H7 (cell line): Measurements from ENCODE around the gene TLE5. TPM values are rescaled to one million over a fixed set of nuclear protein-coding genes. Genes with fewer than 3 reads are reported as not detected.
"Not testable (repeated sequence)": the region's sequence is repeated elsewhere in the genome, so short reads cannot be mapped to it uniquely, and the experiment has no call there.

ENCODE experiments used
- DNase-seq: peaks from one replicate; pipeline ENCODE4 v3.0.0; 2012
- H3K27me3 ChIP-seq: 2 replicates; pipeline ENCODE4 v1.6.0; 2011; ENCODE audit warnings: mild to moderate bottlenecking, low read length; ENCODE audit not compliant: control insufficient read depth, insufficient read depth
- H3K36me3 ChIP-seq: replicated peaks from 2 replicates; pipeline ENCODE4 v1.5.1; 2011; ENCODE audit warnings: low read length; ENCODE audit not compliant: control insufficient read depth, insufficient read depth
- H3K4me3 ChIP-seq: 2 replicates; pipeline ENCODE4 v1.5.1; 2011; ENCODE audit warnings: low read depth, mild to moderate bottlenecking, control low read depth, low read length, moderate library complexity; ENCODE audit not compliant: insufficient read depth
- total RNA-seq: library from RNA; depleted of rRNA; stranded (reverse); fragments of >200 nt; shearing (Covaris generic); gene quantifications from 2 replicates; pipeline ENCODE4 v1.2.3, GENCODE V29; 2014

The TLE5 gene
- total RNA-seq, 1 experiment from 2014 or later, result 386 TPM

DNA sequence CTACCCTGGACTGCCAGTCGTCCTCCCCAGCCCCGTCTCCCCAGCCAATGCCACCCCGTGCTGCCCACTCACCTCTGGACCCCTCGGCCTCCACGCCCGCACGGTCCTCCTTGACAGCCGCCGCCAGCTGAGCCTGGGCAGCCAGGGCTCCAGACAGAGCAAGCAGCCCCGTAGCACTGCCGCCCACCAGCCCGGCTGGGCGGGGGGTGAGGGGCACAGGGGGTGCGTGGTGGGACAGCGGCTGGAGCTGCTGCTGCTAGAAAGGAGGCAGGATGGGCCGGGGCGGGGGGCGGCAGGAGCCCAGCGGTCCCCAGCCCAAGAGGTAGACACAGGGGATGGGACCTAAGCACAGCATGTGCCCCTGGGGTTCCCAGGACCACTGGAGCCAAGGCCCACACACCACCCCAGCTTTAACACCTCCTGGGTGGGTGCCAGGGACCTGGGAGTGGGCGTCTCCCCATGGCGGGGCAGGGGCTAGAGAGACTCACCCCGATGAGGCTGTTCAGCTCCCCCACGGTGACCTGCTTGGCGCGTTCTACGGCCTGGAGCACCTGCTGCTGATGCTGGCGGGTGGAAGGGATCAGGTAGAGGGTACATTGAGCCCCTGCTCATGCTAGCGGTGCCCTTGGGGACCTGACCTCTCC lies 43.0 kb downstream of the TLE5 start:
- H3K27me3 ChIP-seq, result no peaks in the 10 kb centered on the region
- no peaks in the 10 kb centered on the region for H3K36me3 ChIP-seq

DNA sequence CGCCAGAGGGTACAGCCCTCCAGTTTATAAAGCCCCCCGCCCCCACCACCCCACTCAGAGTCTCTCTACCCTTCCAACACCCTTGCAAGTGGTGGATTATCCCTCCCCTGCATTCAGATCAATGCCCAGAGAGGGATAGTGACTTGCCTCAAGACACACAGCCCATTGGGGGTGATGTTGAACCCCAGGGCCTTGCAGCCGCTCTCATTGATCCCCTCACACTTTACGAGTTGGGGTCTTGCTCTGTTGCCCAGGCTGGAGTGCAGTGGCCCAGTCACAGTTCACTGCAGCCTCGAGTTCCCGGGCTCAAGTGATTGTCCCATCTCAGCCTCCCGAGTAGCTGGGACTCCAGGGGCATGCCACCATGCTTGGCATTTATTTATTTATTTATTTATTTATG lies 44.4 kb downstream of the TLE5 start:
- Histone ChIP-seq H3K36me3 (no peaks in the 10 kb centered on the region), H3K4me3 (no peak overlapping the region), H3K27me3 (no peaks in the 10 kb centered on the region)
- DNase-seq, result no peak

More for the DNA sequence above, 43.0 kb downstream of the TLE5 start:
- peak; percentile 50 for DNase-seq
- H3K4me3 ChIP-seq, result no peak overlapping the region

DNA sequence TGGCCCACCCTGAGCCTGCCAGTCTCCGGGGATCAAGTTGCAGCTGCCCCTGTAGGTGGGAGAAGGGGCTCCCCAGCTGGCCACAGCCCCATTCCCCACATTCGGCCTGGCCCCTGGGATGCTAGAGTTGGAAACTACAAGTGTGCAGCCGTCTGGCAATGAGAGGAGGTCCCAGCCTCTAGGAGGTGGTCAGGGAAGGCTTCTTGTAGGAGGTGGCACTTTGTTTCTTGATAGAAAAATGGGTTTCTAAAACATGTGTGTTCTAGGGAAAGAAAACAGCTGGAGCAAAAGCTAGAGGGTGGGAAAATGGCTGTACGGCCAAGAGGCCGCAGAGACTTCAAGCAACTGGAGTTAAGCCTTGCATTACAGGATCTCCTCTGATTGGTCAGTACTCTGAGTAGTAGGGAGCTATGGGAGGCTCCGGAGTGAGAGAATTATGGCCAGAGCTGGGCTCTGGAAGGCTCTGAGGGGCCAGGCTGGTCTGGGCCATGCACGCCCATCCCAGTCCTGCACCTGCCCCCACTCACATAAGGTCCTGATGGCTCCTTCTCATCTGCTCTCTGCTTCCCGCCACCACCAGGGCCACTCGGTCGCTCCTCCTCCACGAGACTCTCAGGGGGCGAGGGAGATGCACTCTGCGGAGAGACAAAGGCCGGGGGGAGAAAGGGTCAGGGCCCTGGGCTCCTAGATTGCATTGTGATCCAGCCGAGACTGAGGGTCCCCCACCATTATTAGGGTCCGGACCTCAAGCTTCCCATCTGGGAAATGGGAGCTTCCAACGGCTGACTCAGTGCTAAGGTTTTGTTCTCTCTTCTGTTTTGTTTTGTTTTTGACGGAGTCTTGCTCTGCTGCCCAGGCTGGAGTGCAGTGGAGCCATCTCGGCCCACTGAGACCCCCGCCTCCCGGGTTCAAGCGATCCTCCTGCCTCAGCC lies 46.9 kb downstream of the TLE5 start:
- Histone ChIP-seq H3K36me3 (no peaks in the 10 kb centered on the region; the same call in 1 of the 2 replicates), H3K27me3 (no peaks in the 10 kb centered on the region), H3K4me3 (no peak overlapping the region)
- peak; percentile 49 for DNase-seq

DNA sequence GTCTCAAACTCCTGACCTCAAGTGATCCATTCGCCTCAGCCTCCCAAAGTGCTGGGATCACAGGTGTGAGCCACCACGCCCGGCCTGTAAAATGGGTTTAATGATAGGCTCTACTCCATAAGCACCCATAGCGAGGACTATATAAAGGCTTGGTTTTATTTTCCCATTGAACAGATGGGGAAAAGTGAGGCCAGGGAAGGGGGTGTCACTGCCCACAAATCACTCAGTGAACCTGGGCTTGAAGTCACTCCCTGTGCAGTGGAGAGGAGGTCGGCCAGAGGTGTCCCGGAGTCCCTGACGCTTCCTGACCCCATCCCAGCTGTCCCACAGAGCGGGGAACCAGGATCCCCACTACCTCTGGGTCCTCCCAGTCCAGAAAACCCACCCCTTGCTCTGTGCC lies 48.2 kb downstream of the TLE5 start:
- H3K4me3 ChIP-seq, result no peak overlapping the region
- DNase-seq, result no peak
- H3K36me3 ChIP-seq, result no peaks in the 10 kb centered on the region; the same call in 1 of the 2 replicates
- H3K27me3 ChIP-seq, result no peaks in the 10 kb centered on the region

DNA sequence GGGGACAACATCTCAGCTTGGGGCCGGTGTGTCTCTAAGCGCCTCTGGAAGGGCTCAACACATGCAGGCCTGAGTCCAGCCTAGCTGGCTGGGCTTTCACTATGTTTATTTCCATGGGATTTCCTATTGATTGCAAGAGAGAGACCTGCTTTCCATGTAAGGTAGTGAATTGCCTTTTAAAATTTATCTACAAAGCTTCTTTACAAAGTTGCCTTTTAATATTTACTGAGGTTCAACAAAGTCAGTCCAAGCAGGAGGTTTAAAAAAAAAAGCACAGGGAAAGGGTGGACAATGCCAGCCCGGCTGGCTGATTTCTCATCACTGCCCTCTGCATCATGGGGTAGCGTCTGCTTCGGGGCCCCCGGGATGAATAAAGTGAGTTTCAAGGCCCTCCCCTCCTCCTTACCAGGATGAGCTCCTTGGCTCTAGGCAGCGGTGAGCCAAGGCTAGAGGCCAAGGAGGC lies 49.0 kb downstream of the TLE5 start:
- H3K4me3 ChIP-seq, result no peak overlapping the region
- H3K27me3 ChIP-seq, result no peaks in the 10 kb centered on the region
- no peaks in the 10 kb centered on the region; the same call in 1 of the 2 replicates for H3K36me3 ChIP-seq
- no peak for DNase-seq

DNA sequence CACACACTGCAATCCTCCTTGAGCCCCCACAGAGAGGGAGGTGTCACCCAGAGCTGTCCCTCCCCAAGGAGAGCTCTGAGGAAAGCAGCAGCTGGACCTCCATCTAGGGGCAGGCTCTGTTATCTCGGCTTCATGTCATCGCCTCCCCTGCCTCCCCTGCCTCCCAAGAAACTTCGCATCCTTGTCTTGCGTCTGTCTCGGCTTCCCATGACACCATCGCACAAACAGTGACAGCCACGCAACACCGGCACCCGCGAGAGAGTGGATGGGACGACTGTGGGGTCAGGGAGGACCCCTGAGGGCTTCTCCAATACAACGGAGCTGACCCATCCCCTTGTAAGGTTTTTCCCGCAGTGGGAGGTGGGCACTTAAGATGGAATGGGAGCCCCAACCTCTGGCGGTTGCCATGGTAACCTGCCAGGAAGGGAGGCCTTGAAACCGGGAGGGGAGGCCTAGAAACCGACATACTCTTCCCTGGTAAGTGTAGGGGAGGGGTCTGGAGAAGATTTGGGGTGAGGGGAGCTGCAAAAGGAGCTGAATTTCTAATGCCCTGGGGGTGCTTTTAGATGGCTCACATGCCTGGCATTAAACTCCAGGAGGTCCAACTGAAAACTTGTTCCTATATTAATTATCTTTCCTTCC lies 49.6 kb downstream of the TLE5 start:
- peak; percentile 68 for DNase-seq
- H3K4me3 ChIP-seq, result no peak overlapping the region
- no peaks in the 10 kb centered on the region for H3K27me3 ChIP-seq
- H3K36me3 ChIP-seq, result no peaks in the 10 kb centered on the region; the same call in 1 of the 2 replicates

- not testable (repeated sequence) for DNase-seq, H3K4me3 ChIP-seq, H3K27me3 ChIP-seq, H3K36me3 ChIP-seq
Observed at GRCh38 chr19:3012059-3012458, 50.2 kb downstream of the TLE5 start.

DNA sequence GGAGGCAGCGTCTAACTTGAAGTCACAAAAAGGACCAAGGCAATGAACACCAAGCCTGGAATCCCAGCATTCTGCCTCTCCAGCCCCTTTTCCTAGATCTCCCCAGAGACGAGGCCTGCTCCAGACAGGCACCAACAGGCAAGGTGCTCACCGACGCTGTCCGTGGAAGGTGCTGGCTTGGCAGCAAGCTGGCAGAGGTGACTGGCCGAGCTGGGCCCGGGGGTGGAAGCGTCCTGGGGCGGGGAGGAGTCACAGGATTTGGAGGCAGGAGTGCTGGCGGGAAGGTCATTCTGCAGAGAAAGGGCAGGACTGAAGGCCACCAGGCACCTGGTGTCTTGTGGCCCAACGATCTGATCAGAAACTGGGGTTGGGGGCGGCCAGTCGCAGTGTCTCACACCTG lies 51.4 kb downstream of the TLE5 start:
- no peak overlapping the region for H3K4me3 ChIP-seq
- no peaks in the 10 kb centered on the region; the same call in 1 of the 2 replicates for H3K36me3 ChIP-seq
- DNase-seq, result peak; percentile 46
- no peaks in the 10 kb centered on the region for H3K27me3 ChIP-seq

GRCh38 chr19:3008994-3009393 lies 53.3 kb downstream of the TLE5 start:
- no peak for DNase-seq
- H3K4me3 ChIP-seq, result no peak overlapping the region
- peaks cover 2% of the 10 kb centered on the region; the same call in 1 of the 2 replicates for H3K36me3 ChIP-seq
- no peaks in the 10 kb centered on the region for H3K27me3 ChIP-seq

DNA sequence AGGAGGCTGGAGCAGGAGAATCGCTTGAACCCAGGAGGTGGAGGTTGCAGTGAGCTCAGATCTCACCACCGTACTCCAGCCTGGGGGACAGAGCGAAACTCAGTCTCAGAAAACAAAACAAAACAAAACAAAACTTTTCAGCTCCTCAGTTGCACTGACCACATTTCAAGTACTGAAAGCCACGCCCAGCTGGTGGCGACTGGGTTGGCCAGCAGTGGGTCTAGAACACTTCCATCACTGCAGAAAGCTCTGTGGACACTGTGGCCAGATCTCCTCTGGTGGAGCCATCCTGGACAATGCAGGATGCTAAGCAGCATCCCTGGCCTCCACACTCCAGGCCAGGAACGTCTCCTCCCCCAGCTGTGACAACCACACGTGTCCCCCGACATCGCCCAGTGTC lies 54.3 kb downstream of the TLE5 start:
- no peaks in the 10 kb centered on the region for H3K27me3 ChIP-seq
- peaks cover 2% of the 10 kb centered on the region; the same call in 1 of the 2 replicates for H3K36me3 ChIP-seq
- DNase-seq, result no peak
- no peak overlapping the region for H3K4me3 ChIP-seq

DNA sequence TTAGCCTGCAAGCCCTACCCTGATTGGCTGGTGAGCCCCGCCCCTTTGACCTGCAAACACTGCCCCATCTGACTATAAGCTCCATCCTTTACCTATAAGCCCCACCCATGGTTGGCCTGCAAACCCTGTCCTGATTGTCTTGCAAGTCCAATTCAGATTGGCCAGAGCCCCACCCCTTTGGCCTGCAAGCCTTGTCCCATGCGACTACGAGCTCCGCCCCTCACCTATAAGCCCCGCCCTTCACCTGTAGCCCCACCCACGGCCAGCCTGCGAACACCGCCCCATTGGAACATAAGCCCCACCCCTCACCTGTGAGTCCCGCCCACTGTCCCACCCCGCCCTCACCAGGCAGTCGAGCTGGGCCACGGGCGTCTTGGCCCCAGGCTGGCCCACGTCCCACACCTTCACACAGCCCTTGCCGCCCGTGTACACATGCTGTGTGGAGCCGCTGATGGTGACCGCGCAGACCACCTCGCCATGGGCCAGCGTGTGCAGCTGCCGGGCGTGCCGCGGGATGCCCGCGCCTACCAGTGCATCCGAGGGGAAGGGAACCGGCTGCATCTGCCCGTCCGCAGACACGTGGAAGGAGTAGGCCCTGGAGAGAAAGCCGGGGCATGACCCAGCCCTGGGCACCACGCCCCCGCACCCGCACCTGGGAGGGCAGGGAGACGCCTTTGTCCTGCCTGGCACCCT lies 56.1 kb downstream of the TLE5 start:
- Histone ChIP-seq H3K36me3 (peaks cover 2% of the 10 kb centered on the region; the same call in 1 of the 2 replicates), H3K27me3 (no peaks in the 10 kb centered on the region), H3K4me3 (no peak overlapping the region)
- DNase-seq, result peak; percentile 98

DNA sequence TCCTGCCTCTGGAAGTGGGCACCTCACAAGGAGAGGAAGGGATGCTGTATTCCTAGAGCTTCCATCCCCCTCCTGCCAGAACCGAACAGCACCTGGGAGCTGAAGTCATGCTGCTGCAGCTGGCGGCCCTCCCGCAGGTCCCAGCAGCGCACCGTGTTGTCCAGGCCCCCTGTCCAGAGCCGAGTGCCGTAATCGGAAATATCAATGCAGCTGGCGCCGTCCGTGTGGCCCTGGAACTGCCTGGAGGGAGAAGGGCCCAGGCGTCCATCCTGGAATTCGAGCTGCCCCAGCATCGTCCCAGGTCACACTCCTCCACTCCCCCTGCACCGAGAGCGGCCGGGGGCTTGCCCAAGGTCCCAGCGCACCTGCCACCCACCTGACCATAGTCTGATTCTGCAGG lies 57.0 kb downstream of the TLE5 start:
- no peaks in the 10 kb centered on the region for H3K27me3 ChIP-seq
- no peak for DNase-seq
- no peak overlapping the region for H3K4me3 ChIP-seq
- H3K36me3 ChIP-seq, result peaks cover 2% of the 10 kb centered on the region; the same call in 1 of the 2 replicates

- Histone ChIP-seq H3K4me3 (no peak overlapping the region), H3K27me3 (no peaks in the 10 kb centered on the region), H3K36me3 (peaks cover 2% of the 10 kb centered on the region; the same call in 1 of the 2 replicates)
- no peak for DNase-seq
Observed at GRCh38 chr19:3004522-3004921, 57.8 kb downstream of the TLE5 start.

GRCh38 chr19:3003046-3003445 lies 59.2 kb downstream of the TLE5 start:
- Histone ChIP-seq H3K4me3 (no peak overlapping the region), H3K27me3 (no peaks in the 10 kb centered on the region), H3K36me3 (peaks cover 2% of the 10 kb centered on the region; the same call in 1 of the 2 replicates)
- no peak for DNase-seq
